HEK293T (cell line): ENCODE results near the gene CMYA5.

Source experiments
- ARNT ChIP-seq: fragments of 450-650 bp; IDR thresholded peaks from 2 replicates; pipeline ENCODE4 v1.6.1; 2017; ENCODE audit warnings: mild to moderate bottlenecking
- BHLHE40 ChIP-seq: fragments of 450-650 bp; IDR thresholded peaks from 2 replicates; pipeline ENCODE4 v1.6.1; 2016; ENCODE audit warnings: mild to moderate bottlenecking, moderate library complexity, borderline replicate concordance
- FOXA1 ChIP-seq: fragments of 450-650 bp; IDR thresholded peaks from 2 replicates; pipeline ENCODE4 v1.6.1; 2016; ENCODE audit warnings: mild to moderate bottlenecking
- FOXK2 ChIP-seq: fragments of 450-650 bp; IDR thresholded peaks from 2 replicates; pipeline ENCODE4 v1.6.1; 2016; ENCODE audit warnings: mild to moderate bottlenecking
- LEF1 ChIP-seq: fragments of 450-650 bp; IDR thresholded peaks from 2 replicates; pipeline ENCODE4 v1.6.1; 2017; ENCODE audit warnings: mild to moderate bottlenecking, borderline replicate concordance
- SP1 ChIP-seq: fragments of 450-650 bp; IDR thresholded peaks from 2 replicates; pipeline ENCODE4 v1.6.1; 2017
- TF ChIP-seq, protein P1 (sequence below): fragments of 450-650 bp; IDR thresholded peaks from 2 replicates; pipeline ENCODE4 v1.6.1; 2016

DNA sequence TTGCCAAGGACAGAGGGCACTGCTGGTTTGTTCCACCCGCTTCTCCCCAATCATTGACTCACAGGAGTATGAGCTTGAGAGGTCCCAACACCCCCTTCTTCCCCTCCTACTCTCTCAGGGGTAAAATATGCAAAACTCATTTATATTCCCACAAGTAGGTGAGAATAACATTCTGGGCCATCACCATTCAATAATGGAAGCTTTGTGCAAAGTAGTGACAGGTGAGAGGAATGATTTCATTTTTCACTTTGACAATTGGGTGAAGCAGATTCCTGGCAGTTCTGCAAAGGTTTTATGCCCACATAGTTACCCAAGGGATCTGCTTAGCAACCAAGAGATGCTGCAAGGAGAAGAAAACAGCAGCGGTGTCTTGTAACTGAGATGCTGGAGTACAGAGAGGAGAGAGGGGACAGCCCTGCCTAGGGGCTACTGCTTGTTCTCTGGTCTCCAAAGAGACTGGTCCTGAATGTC lies 137.6 kb downstream of the CMYA5 start:
- TF ChIP-seq SP1 (no peak), FOXA1 (no peak), LEF1 (no peak), BHLHE40 (no peak), FOXK2 (no peak), ARNT (no peak)
- TF ChIP-seq, protein P1, sequence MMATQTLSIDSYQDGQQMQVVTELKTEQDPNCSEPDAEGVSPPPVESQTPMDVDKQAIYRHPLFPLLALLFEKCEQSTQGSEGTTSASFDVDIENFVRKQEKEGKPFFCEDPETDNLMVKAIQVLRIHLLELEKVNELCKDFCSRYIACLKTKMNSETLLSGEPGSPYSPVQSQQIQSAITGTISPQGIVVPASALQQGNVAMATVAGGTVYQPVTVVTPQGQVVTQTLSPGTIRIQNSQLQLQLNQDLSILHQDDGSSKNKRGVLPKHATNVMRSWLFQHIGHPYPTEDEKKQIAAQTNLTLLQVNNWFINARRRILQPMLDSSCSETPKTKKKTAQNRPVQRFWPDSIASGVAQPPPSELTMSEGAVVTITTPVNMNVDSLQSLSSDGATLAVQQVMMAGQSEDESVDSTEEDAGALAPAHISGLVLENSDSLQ = no peak
